ENCODE results near the gene GLIS1. TPM values are rescaled to one million over a fixed set of nuclear protein-coding genes. Genes with fewer than 3 reads are reported as not detected.

Gene GLIS1
- total RNA-seq, 1 donor from 2014 or later = 0.07 TPM

- TF ChIP-seq CTCF (IDR thresholded peaks at IDR 0.05; ENCODE audit: insufficient read depth, low read depth, low read length) = no peak
- TF ChIP-seq EZH2 (IDR thresholded peaks at IDR 0.05; ENCODE audit: insufficient read depth, low read length) = no peak
- no peaks in the 10 kb centered on the region for H3K79me2 ChIP-seq (ENCODE audit: insufficient read depth, low read length)
- H3K4me3 Mint-ChIP-seq (ENCODE audit: unreplicated experiment) = no peak overlapping the region
- no peak overlapping the region for H3K4me3 ChIP-seq (ENCODE audit: insufficient read depth, low read depth, low read length)
- H3K27ac Mint-ChIP-seq (ENCODE audit: unreplicated experiment) = no peak overlapping the region
- H3K4me1 ChIP-seq (ENCODE audit: insufficient read depth, low read length) = peaks cover 11% of the 10 kb centered on the region
- H3K4me1 Mint-ChIP-seq (ENCODE audit: low read depth, unreplicated experiment) = no peaks in the 10 kb centered on the region
- no peak for DNase-seq (ENCODE audit: low read depth)
- FAIRE-seq = no peak
- no peaks in the 10 kb centered on the region for H3K36me3 ChIP-seq (ENCODE audit: insufficient read depth, low read length)
- no peak overlapping the region for H2AFZ ChIP-seq (ENCODE audit: low read depth, low read length)
- H3K27me3 ChIP-seq (ENCODE audit: insufficient read depth, low read length) = no peaks in the 10 kb centered on the region
- H3K4me2 ChIP-seq (ENCODE audit: low read length) = no peak overlapping the region
- H3K27ac ChIP-seq (ENCODE audit: low read depth, low read length) = no peak overlapping the region
- peaks cover 86% of the 10 kb centered on the region for H3K27me3 Mint-ChIP-seq (ENCODE audit: low read depth, unreplicated experiment)
- H3K36me3 Mint-ChIP-seq (ENCODE audit: low read depth, unreplicated experiment) = peaks cover 1% of the 10 kb centered on the region
- H3K9ac ChIP-seq (ENCODE audit: low read length) = no peak overlapping the region
- peaks cover 4% of the 10 kb centered on the region for H3K9me3 Mint-ChIP-seq (ENCODE audit: unreplicated experiment)
- no peaks in the 10 kb centered on the region for H3K9me3 ChIP-seq (ENCODE audit: insufficient read depth, low read depth, low read length)
- peaks cover 93% of the 10 kb centered on the region for H4K20me1 ChIP-seq (ENCODE audit: insufficient read depth, low read length)
These were observed 203.7 kb downstream of the GLIS1 start for GRCh38 chr1:53535226-53535625.

GRCh38 chr1:53532912-53533311, 206.1 kb downstream of the GLIS1 start:
- H3K4me1 Mint-ChIP-seq (ENCODE audit: low read depth, unreplicated experiment) = no peaks in the 10 kb centered on the region
- DNase-seq (ENCODE audit: low read depth) (no peak), FAIRE-seq (no peak)
- Histone ChIP-seq H3K27me3 (ENCODE audit: insufficient read depth, low read length) (no peaks in the 10 kb centered on the region), H3K9ac (ENCODE audit: low read length) (no peak overlapping the region), H3K4me3 (ENCODE audit: insufficient read depth, low read depth, low read length) (no peak overlapping the region), H3K4me2 (ENCODE audit: low read length) (no peak overlapping the region), H2AFZ (ENCODE audit: low read depth, low read length) (no peak overlapping the region), H3K27ac (ENCODE audit: low read depth, low read length) (no peak overlapping the region), H4K20me1 (ENCODE audit: insufficient read depth, low read length) (peaks cover 93% of the 10 kb centered on the region), H3K79me2 (ENCODE audit: insufficient read depth, low read length) (no peaks in the 10 kb centered on the region), H3K36me3 (ENCODE audit: insufficient read depth, low read length) (no peaks in the 10 kb centered on the region), H3K9me3 (ENCODE audit: insufficient read depth, low read depth, low read length) (no peaks in the 10 kb centered on the region), H3K4me1 (ENCODE audit: insufficient read depth, low read length) (peaks cover 11% of the 10 kb centered on the region)
- no peak overlapping the region for H3K4me3 Mint-ChIP-seq (ENCODE audit: unreplicated experiment)
- H3K27me3 Mint-ChIP-seq (ENCODE audit: low read depth, unreplicated experiment) = peaks cover 80% of the 10 kb centered on the region
- peaks cover 2% of the 10 kb centered on the region for H3K9me3 Mint-ChIP-seq (ENCODE audit: unreplicated experiment)
- H3K36me3 Mint-ChIP-seq (ENCODE audit: low read depth, unreplicated experiment) = peaks cover 1% of the 10 kb centered on the region
- TF ChIP-seq EZH2 (IDR thresholded peaks at IDR 0.05; ENCODE audit: insufficient read depth, low read length) = no peak
- TF ChIP-seq CTCF (IDR thresholded peaks at IDR 0.05; ENCODE audit: insufficient read depth, low read depth, low read length) = no peak
- H3K27ac Mint-ChIP-seq (ENCODE audit: unreplicated experiment) = no peak overlapping the region

GRCh38 chr1:53532377-53532776, 206.6 kb downstream of the GLIS1 start:
- H3K27me3 Mint-ChIP-seq (ENCODE audit: low read depth, unreplicated experiment) = peaks cover 77% of the 10 kb centered on the region
- H3K27ac ChIP-seq (ENCODE audit: low read depth, low read length) = no peak overlapping the region
- H3K9me3 ChIP-seq (ENCODE audit: insufficient read depth, low read depth, low read length) = no peaks in the 10 kb centered on the region
- no peaks in the 10 kb centered on the region for H3K27me3 ChIP-seq (ENCODE audit: insufficient read depth, low read length)
- H3K4me2 ChIP-seq (ENCODE audit: low read length) = no peak overlapping the region
- H3K9ac ChIP-seq (ENCODE audit: low read length) = no peak overlapping the region
- H3K27ac Mint-ChIP-seq (ENCODE audit: unreplicated experiment) = no peak overlapping the region
- no peak for FAIRE-seq
- no peak overlapping the region for H3K4me3 Mint-ChIP-seq (ENCODE audit: unreplicated experiment)
- H3K36me3 Mint-ChIP-seq (ENCODE audit: low read depth, unreplicated experiment) = peaks cover 1% of the 10 kb centered on the region
- H4K20me1 ChIP-seq (ENCODE audit: insufficient read depth, low read length) = peaks cover 94% of the 10 kb centered on the region
- no peaks in the 10 kb centered on the region for H3K79me2 ChIP-seq (ENCODE audit: insufficient read depth, low read length)
- no peak overlapping the region for H2AFZ ChIP-seq (ENCODE audit: low read depth, low read length)
- H3K9me3 Mint-ChIP-seq (ENCODE audit: unreplicated experiment) = peaks cover 2% of the 10 kb centered on the region
- no peak for DNase-seq (ENCODE audit: low read depth)
- H3K4me1 Mint-ChIP-seq (ENCODE audit: low read depth, unreplicated experiment) = no peaks in the 10 kb centered on the region
- H3K36me3 ChIP-seq (ENCODE audit: insufficient read depth, low read length) = no peaks in the 10 kb centered on the region
- H3K4me1 ChIP-seq (ENCODE audit: insufficient read depth, low read length) = peaks cover 13% of the 10 kb centered on the region
- H3K4me3 ChIP-seq (ENCODE audit: insufficient read depth, low read depth, low read length) = no peak overlapping the region
- TF ChIP-seq CTCF (IDR thresholded peaks at IDR 0.05; ENCODE audit: insufficient read depth, low read depth, low read length) (no peak), EZH2 (IDR thresholded peaks at IDR 0.05; ENCODE audit: insufficient read depth, low read length) (no peak)
